ENCODE measurements around the gene CHCHD10.
A peak's percentile ranks its signal among the peaks of the same experiment; 100 is the strongest.

Gene CHCHD10

DNA sequence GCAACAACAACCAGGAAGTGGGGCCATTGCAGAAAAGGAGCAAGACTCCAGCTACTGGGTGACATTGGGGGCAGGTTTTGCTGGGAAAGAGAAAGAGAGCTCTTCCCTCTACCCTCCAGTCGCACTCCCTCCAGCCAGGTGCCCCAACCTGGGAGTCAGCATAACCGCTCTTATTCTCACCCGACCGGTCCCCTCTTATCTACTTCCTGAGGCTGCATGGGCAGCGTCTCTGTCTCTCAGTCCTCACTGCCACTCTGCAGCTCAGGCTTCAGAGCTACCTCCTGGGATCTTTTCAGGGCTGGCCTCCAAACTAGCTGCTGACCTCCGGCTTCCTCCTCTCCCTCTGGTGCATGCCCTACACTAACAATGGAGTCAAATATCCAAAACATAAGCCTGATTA lies 22.0 kb downstream of the CHCHD10 start:
- H2BK120ac ChIP-seq (ENCODE audit: low read depth, low read length), result no peak overlapping the region
- H3K79me1 ChIP-seq (ENCODE audit: low read depth, low read length), result peaks cover 4% of the 10 kb centered on the region
- H4K8ac ChIP-seq (ENCODE audit: low read depth, low read length), result no peak overlapping the region
- no peak overlapping the region for H3K23ac ChIP-seq (ENCODE audit: low read depth, low read length, poor library complexity)
- H3K4me1 ChIP-seq (ENCODE audit: control insufficient read depth in 2 of 2, insufficient read depth in 1 of 2, low read depth in 1 of 2, low read length in 2 of 2), result peaks cover 4 to 5% of the 10 kb centered on the region in 2 donors
- DNase-seq (ENCODE audit: low spot score), result no peak
- H3K9ac ChIP-seq (ENCODE audit: low read depth, low read length, poor library complexity), result no peak overlapping the region
- H4K91ac ChIP-seq (ENCODE audit: low read depth, low read length, poor library complexity), result no peak overlapping the region
- no peak overlapping the region for H3K18ac ChIP-seq (ENCODE audit: low read length)
- no peak overlapping the region for H3K4ac ChIP-seq (ENCODE audit: low read length)
- H3K27me3 ChIP-seq (ENCODE audit: control insufficient read depth in 3 of 3, insufficient read depth in 3 of 3, low read depth in 1 of 3, low read length in 3 of 3), result peaks cover 0 to 4% (median 0%) of the 10 kb centered on the region in 3 experiments
- no peak overlapping the region for H2BK5ac ChIP-seq (ENCODE audit: low read length)
- no peak overlapping the region for H2BK15ac ChIP-seq (ENCODE audit: low read length)
- H3K4me3 ChIP-seq (ENCODE audit: low read length in 2 of 2), result no peak overlapping the region
- H3K36me3 ChIP-seq (replicated peaks in 1 of 2; ENCODE audit: control insufficient read depth in 2 of 2, insufficient read depth in 2 of 2, low read length in 2 of 2), result peaks cover 27 to 47% of the 10 kb centered on the region in 2 donors
- H3K4me2 ChIP-seq (ENCODE audit: insufficient read depth, low read length, poor library complexity, severe bottlenecking), result no peak overlapping the region
- H3K9me3 ChIP-seq (replicated peaks in 1 of 2; ENCODE audit: control insufficient read depth in 2 of 2, insufficient read depth in 1 of 2, low read depth in 1 of 2, low read length in 2 of 2), result no peaks in the 10 kb centered on the region
- no peak overlapping the region for H2AK5ac ChIP-seq (ENCODE audit: low read depth, low read length)
- no peak overlapping the region for H2BK12ac ChIP-seq (ENCODE audit: low read length)
- no CpG with 5 or more reads among the region's 6 CpGs for WGBS, 2 donors (ENCODE audit: extremely low coverage in 2 of 2, insufficient read length in 2 of 2, insufficient replicate concordance in 1 of 2)
- H2AFZ ChIP-seq (ENCODE audit: low read length), result no peak overlapping the region
- no peak overlapping the region for H3K27ac ChIP-seq (replicated peaks; ENCODE audit: low read length)
- H3K14ac ChIP-seq (ENCODE audit: low read length), result no peak overlapping the region

DNA sequence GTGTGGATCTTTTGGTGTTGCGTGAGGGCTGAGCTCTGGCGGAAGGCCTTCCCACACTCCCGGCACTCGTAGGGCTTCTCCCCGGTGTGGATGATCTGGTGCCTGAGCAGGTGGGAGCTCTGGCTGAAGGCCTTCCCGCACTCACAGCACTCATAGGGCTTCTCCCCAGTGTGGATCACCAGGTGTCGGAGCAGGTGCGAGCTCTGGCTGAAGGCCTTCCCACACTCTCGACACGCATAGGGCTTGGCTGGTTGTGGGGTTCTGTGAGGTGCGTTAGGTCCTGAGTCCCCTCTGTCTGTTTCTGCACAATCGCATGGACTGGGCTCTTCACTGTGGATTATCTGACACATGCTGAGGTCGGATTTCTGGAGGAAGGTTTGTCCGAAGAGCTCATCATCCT lies 23.3 kb downstream of the CHCHD10 start:
- Histone ChIP-seq H3K4ac (ENCODE audit: low read length) (no peak overlapping the region), H3K27me3 (ENCODE audit: control insufficient read depth in 3 of 3, insufficient read depth in 3 of 3, low read depth in 1 of 3, low read length in 3 of 3) (no peaks in the 10 kb centered on the region), H3K9me3 (replicated peaks in 1 of 2; ENCODE audit: control insufficient read depth in 2 of 2, insufficient read depth in 1 of 2, low read depth in 1 of 2, low read length in 2 of 2) (no peaks in the 10 kb centered on the region), H3K4me2 (ENCODE audit: insufficient read depth, low read length, poor library complexity, severe bottlenecking) (no peak overlapping the region), H3K9ac (ENCODE audit: low read depth, low read length, poor library complexity) (no peak overlapping the region), H2BK120ac (ENCODE audit: low read depth, low read length) (no peak overlapping the region), H3K4me3 (ENCODE audit: low read length in 2 of 2) (no peak overlapping the region), H3K4me1 (ENCODE audit: control insufficient read depth in 2 of 2, insufficient read depth in 1 of 2, low read depth in 1 of 2, low read length in 2 of 2) (no peaks in the 10 kb centered on the region), H3K27ac (replicated peaks; ENCODE audit: low read length) (no peak overlapping the region), H3K79me1 (ENCODE audit: low read depth, low read length) (peaks cover 2% of the 10 kb centered on the region), H2AK5ac (ENCODE audit: low read depth, low read length) (no peak overlapping the region), H3K18ac (ENCODE audit: low read length) (no peak overlapping the region), H4K8ac (ENCODE audit: low read depth, low read length) (no peak overlapping the region), H3K14ac (ENCODE audit: low read length) (no peak overlapping the region), H3K23ac (ENCODE audit: low read depth, low read length, poor library complexity) (no peak overlapping the region), H4K91ac (ENCODE audit: low read depth, low read length, poor library complexity) (no peak overlapping the region), H3K36me3 (replicated peaks in 1 of 2; ENCODE audit: control insufficient read depth in 2 of 2, insufficient read depth in 2 of 2, low read length in 2 of 2) (peaks cover 27 to 48% of the 10 kb centered on the region in 2 donors), H2BK12ac (ENCODE audit: low read length) (no peak overlapping the region), H2BK15ac (ENCODE audit: low read length) (no peak overlapping the region), H2BK5ac (ENCODE audit: low read length) (no peak overlapping the region), H2AFZ (ENCODE audit: low read length) (no peak overlapping the region)
- no peak for DNase-seq (ENCODE audit: low spot score)
- no CpG with 5 or more reads among the region's 14 CpGs for WGBS, 2 donors (ENCODE audit: extremely low coverage in 2 of 2, insufficient read length in 2 of 2, insufficient replicate concordance in 1 of 2)

DNA sequence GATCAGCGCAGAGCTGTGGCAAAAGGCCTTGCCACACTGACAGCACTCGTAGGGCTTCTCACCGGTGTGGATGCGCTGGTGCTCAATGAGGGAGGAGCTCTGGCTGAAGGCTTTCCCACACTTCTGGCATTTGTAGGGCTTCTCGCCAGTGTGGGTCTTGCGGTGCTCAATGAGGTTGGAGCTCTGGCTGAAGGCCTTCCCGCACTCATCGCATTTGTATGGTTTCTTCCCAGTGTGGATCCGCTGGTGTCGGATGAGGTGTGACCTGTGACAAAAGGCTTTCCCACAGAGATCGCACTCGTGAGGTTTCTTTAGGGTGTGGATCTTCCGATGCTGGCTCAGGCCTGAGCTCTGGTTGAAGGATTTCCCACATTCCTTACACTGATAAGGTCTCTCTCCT lies 23.8 kb downstream of the CHCHD10 start:
- Histone ChIP-seq H3K14ac (ENCODE audit: low read length) (no peak overlapping the region), H3K9ac (ENCODE audit: low read depth, low read length, poor library complexity) (no peak overlapping the region), H4K91ac (ENCODE audit: low read depth, low read length, poor library complexity) (no peak overlapping the region), H3K27ac (replicated peaks; ENCODE audit: low read length) (no peak overlapping the region), H3K18ac (ENCODE audit: low read length) (no peak overlapping the region), H3K27me3 (ENCODE audit: control insufficient read depth in 3 of 3, insufficient read depth in 3 of 3, low read depth in 1 of 3, low read length in 3 of 3) (no peaks in the 10 kb centered on the region), H3K9me3 (replicated peaks in 1 of 2; ENCODE audit: control insufficient read depth in 2 of 2, insufficient read depth in 1 of 2, low read depth in 1 of 2, low read length in 2 of 2) (no peaks in the 10 kb centered on the region), H3K79me1 (ENCODE audit: low read depth, low read length) (peaks cover 2% of the 10 kb centered on the region), H2AK5ac (ENCODE audit: low read depth, low read length) (no peak overlapping the region), H2AFZ (ENCODE audit: low read length) (no peak overlapping the region), H2BK120ac (ENCODE audit: low read depth, low read length) (no peak overlapping the region), H3K36me3 (replicated peaks in 1 of 2; ENCODE audit: control insufficient read depth in 2 of 2, insufficient read depth in 2 of 2, low read length in 2 of 2) (peaks cover 27 to 48% of the 10 kb centered on the region in 2 donors), H3K4me3 (ENCODE audit: low read length in 2 of 2) (no peak overlapping the region), H3K23ac (ENCODE audit: low read depth, low read length, poor library complexity) (no peak overlapping the region), H3K4ac (ENCODE audit: low read length) (no peak overlapping the region), H2BK12ac (ENCODE audit: low read length) (no peak overlapping the region), H2BK5ac (ENCODE audit: low read length) (no peak overlapping the region), H3K4me2 (ENCODE audit: insufficient read depth, low read length, poor library complexity, severe bottlenecking) (no peak overlapping the region), H2BK15ac (ENCODE audit: low read length) (no peak overlapping the region), H4K8ac (ENCODE audit: low read depth, low read length) (no peak overlapping the region), H3K4me1 (ENCODE audit: control insufficient read depth in 2 of 2, insufficient read depth in 1 of 2, low read depth in 1 of 2, low read length in 2 of 2) (no peaks in the 10 kb centered on the region)
- DNase-seq (ENCODE audit: low spot score), result no peak
- no CpG with 5 or more reads among the region's 13 CpGs for WGBS, 2 donors (ENCODE audit: extremely low coverage in 2 of 2, insufficient read length in 2 of 2, insufficient replicate concordance in 1 of 2)

DNA sequence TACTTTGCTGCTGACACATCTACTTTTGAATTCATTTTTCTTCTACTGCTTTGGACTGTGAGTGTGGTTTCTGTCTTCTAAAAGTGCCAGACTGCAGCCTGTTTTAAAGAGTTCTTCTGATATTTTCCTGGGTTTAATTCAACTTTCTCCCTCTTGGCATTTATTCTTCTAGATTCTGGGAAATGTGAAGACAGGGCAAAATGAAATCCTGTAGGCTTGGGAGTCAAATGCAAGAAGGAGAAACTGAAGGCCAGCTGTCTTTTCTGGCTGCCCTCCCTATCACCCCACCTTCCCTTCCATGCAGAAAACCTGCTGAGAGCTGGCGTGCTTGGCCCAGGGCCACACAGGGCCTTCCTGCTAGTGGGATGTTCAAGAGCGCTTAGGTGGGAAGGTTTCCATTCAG lies 24.5 kb downstream of the CHCHD10 start:
- Histone ChIP-seq H3K4me1 (ENCODE audit: control insufficient read depth in 2 of 2, insufficient read depth in 1 of 2, low read depth in 1 of 2, low read length in 2 of 2) (no peaks in the 10 kb centered on the region), H3K14ac (ENCODE audit: low read length) (no peak overlapping the region), H3K27ac (replicated peaks; ENCODE audit: low read length) (no peak overlapping the region), H3K23ac (ENCODE audit: low read depth, low read length, poor library complexity) (no peak overlapping the region), H2BK12ac (ENCODE audit: low read length) (no peak overlapping the region), H3K4me3 (ENCODE audit: low read length in 2 of 2) (no peak overlapping the region), H2BK120ac (ENCODE audit: low read depth, low read length) (no peak overlapping the region), H3K79me1 (ENCODE audit: low read depth, low read length) (peaks cover 2% of the 10 kb centered on the region), H3K9ac (ENCODE audit: low read depth, low read length, poor library complexity) (no peak overlapping the region), H3K18ac (ENCODE audit: low read length) (no peak overlapping the region), H2AK5ac (ENCODE audit: low read depth, low read length) (no peak overlapping the region), H3K4me2 (ENCODE audit: insufficient read depth, low read length, poor library complexity, severe bottlenecking) (no peak overlapping the region), H2AFZ (ENCODE audit: low read length) (no peak overlapping the region), H4K91ac (ENCODE audit: low read depth, low read length, poor library complexity) (no peak overlapping the region), H3K9me3 (replicated peaks in 1 of 2; ENCODE audit: control insufficient read depth in 2 of 2, insufficient read depth in 1 of 2, low read depth in 1 of 2, low read length in 2 of 2) (no peaks in the 10 kb centered on the region), H3K27me3 (ENCODE audit: control insufficient read depth in 3 of 3, insufficient read depth in 3 of 3, low read depth in 1 of 3, low read length in 3 of 3) (no peaks in the 10 kb centered on the region), H2BK15ac (ENCODE audit: low read length) (no peak overlapping the region), H4K8ac (ENCODE audit: low read depth, low read length) (peak overlapping the region; percentile 33), H3K36me3 (replicated peaks in 1 of 2; ENCODE audit: control insufficient read depth in 2 of 2, insufficient read depth in 2 of 2, low read length in 2 of 2) (peaks cover 27 to 48% of the 10 kb centered on the region in 2 donors), H2BK5ac (ENCODE audit: low read length) (no peak overlapping the region), H3K4ac (ENCODE audit: low read length) (no peak overlapping the region)
- DNase-seq (ENCODE audit: low spot score), result no peak
- no CpG with 5 or more reads among the region's 2 CpGs for WGBS, 2 donors (ENCODE audit: extremely low coverage in 2 of 2, insufficient read length in 2 of 2, insufficient replicate concordance in 1 of 2)
